ELF-1 (cell line): ENCODE data around the gene FMNL1.
"Not testable (repeated sequence)": the region's sequence is repeated elsewhere in the genome, so short reads cannot be mapped to it uniquely, and the experiment has no call there.

ENCODE experiments used
- DNase-seq: peaks from one replicate; pipeline ENCODE4 v3.0.0-alpha.2; 2016; ENCODE audit warnings: low read depth, low spot score

The FMNL1 gene

GRCh38 chr17:45235416-45236281 is 14.0 kb downstream of the FMNL1 start:
- DNase-seq, result peak; percentile 90

GRCh38 chr17:45236282-45236606 is 14.6 kb downstream of the FMNL1 start:
- DNase-seq, result no peak

- DNase-seq, result no peak
Observed at GRCh38 chr17:45237686-45238085, 16.0 kb downstream of the FMNL1 start.

- no peak for DNase-seq
Observed at GRCh38 chr17:45238155-45238774, 16.6 kb downstream of the FMNL1 start.

GRCh38 chr17:45240905-45241327 is 19.2 kb downstream of the FMNL1 start:
- DNase-seq, result peak; percentile 32

GRCh38 chr17:45241328-45242028 is 19.8 kb downstream of the FMNL1 start:
- no peak for DNase-seq

GRCh38 chr17:45242029-45242414 is 20.3 kb downstream of the FMNL1 start:
- no peak for DNase-seq

- DNase-seq, result no peak
Observed at GRCh38 chr17:45243750-45244149, 22.1 kb downstream of the FMNL1 start.

- no peak for DNase-seq
Observed at GRCh38 chr17:45244725-45245656, 23.3 kb downstream of the FMNL1 start.

GRCh38 chr17:45246338-45246737 is 24.7 kb downstream of the FMNL1 start:
- no peak for DNase-seq

- peak; percentile 82 for DNase-seq
Observed at GRCh38 chr17:45246861-45247428, 25.3 kb downstream of the FMNL1 start.

GRCh38 chr17:45247429-45248131 is 25.9 kb downstream of the FMNL1 start:
- peak; percentile 93 for DNase-seq

- DNase-seq, result peak; percentile 73
Observed at GRCh38 chr17:45248132-45248957, 26.7 kb downstream of the FMNL1 start.

- DNase-seq, result no peak
Observed at GRCh38 chr17:45251931-45252330, 30.2 kb downstream of the FMNL1 start.

- not testable (repeated sequence) for DNase-seq
Observed at GRCh38 chr17:45253237-45253636, 31.6 kb downstream of the FMNL1 start.

- no peak for DNase-seq
Observed at GRCh38 chr17:45253879-45254278, 32.2 kb downstream of the FMNL1 start.

- no peak for DNase-seq
Observed at GRCh38 chr17:45255358-45255757, 33.7 kb downstream of the FMNL1 start.

- DNase-seq, result no peak
Observed at GRCh38 chr17:45256114-45256966, 34.7 kb downstream of the FMNL1 start.

GRCh38 chr17:45257115-45257514 is 35.4 kb downstream of the FMNL1 start:
- DNase-seq, result no peak
